Head of caudate nucleus (tissue), 42 donors: ENCODE data around the gene NCR1.
"Not testable (repeated sequence)": the region's sequence is repeated elsewhere in the genome, so short reads cannot be mapped to it uniquely, and the experiment has no call there.

ENCODE experiments used
- DNase-seq, 42 donors: peaks; one replicate each; pipeline versions ENCODE4 v3.0.0 to v3.0.0-alpha.2; 2020 to 2021; ENCODE audit warnings: mixed read lengths in 7 of 42
- intact Hi-C: fragments of 100-400 bp; cut with DNase I; formaldehyde crosslinking; loops from one replicate; pipeline ENCODE4 v1.15.0; 2022

Gene NCR1

DNA sequence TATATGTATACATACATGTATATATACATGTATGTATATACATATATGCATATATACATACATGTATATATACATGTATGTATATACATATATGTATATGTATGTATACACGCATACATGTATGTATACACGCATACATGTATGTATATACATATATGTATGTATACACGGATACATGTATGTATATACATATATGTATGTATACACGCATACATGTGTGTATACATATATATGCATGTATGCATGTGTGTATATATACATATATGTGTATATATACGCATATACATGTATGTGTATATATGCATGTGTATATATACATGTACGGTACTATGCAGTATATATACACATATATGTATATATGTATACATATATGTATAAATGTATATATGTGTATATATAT is 2.6 kb upstream of the NCR1 start:
- DNase-seq, result no peak
- intact Hi-C loops, result no loop called here

DNA sequence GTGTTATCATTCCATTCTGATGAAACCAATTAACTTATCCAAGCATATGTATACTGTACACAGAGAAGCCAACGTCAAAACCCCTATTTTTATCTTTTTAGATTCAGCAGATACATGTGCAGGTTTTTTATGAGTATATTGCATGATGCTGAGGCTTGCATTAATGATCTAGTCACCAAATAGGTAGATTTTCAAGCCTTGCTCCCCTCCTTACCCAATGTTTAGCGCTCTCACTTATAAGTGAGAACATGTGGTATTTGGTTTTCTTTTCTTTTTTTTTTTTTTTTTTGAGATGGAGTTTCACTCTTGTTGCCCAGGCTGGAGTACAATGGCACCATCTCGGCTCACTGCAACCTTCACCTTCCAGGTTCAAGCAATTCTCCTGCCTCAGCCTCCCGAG is 1.7 kb upstream of the NCR1 start:
- intact Hi-C loops, DNase-seq: not testable (repeated sequence)

DNA sequence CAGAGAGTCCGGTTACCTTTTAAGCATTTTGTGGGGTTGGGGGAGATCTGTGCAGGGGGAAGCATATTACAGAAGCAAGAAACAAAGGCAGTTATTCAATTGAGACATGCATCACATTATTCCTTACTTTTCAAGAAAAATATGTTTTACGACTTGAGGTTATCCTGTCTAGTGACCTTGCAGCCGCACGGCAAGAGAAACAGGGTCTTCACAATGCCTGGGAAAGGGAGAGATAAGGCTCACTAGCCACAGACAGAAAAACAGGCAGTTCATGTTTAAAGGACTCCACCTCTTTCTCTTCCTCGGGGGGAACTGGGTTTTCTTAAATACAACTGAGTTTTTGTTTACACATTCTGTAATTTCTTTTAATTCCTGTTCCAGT is 536 bp upstream of the NCR1 start:
- intact Hi-C loops, result no loop called here
- no peak for DNase-seq

DNA sequence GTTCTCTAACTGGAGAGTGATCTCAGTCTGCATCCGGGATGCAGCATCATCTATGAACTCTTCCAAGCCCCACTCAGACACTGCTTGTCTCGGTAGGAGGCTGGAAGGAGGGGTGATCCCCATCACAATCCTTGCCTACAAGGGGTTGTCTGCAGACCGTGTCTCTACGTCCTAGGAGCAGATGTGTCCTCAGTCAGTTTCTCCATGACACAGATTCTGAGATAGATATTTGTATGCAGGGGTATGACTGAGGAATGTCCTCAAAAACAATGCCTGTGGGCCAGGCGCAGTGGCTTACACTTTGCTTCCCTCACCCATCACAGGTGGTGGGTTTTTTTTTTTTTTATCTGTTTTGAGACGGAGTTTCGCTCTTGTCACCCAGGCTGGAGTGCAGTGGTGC is 871 bp downstream of the NCR1 start:
- intact Hi-C loops, result no loop called here
- DNase-seq, result no peak

DNA sequence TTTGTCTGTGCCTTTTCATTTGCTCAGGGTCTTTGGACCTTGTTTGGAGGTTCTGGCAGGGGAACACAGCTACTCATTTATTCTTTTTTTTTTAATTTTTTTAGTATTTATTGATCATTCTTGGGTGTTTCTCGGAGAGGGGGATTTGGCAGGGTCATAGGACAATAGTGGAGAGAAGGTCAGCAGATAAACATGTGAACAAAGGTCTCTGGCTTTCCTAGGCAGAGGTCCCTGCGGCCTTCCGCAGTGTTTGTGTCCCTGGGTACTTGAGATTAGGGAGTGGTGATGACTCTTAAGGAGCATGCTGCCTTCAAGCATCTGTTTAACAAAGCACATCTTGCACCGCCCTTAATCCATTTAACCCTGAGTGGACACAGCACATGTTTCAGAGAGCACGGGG is 2.0 kb downstream of the NCR1 start:
- intact Hi-C loops, DNase-seq: not testable (repeated sequence)

DNA sequence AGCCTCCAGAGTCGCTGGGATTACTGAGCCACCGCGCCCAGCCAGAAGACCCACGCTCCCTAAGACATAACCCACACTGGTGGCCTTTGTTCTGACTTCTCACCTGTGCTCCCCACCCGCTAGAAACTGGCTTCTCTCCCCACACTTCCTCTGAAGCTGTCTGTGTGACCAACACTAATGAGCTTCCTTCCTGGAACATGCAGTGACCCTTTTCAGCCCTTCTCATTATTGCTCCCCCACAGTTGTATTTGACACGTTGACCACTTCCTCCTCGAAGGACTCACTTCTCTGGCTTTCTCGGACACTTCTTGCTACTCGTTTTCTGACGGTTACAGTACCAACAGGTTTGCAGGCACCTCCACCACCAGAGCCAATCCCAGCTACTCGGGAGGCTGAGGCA is 10.9 kb downstream of the NCR1 start:
- intact Hi-C loops, result no loop called here

DNA sequence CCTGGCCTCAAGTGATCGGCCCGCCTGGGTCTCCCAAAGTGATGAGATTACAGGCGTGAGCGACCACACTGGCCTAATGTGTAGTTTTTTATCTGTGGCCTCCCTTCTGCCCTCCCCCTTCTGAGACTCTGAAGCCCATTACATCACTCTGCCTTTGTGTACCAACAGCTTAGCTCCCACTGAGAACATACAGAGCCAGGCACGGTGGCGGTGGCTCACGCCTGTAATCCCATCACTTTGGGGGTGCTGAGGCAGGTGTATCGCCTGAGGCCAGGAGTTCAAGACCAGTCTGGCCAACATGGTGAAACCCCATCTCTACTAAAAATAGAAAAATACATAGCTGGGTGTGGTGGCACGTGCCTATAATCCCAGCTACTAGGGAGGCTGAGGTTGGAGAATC is 12.6 kb downstream of the NCR1 start:
- intact Hi-C loops, result no loop called here
- DNase-seq, result no peak

More for the DNA sequence above, 10.9 kb downstream of the NCR1 start:
- peak in 3 of 42 donors; percentile 1 to 5 (median 5) for DNase-seq

DNA sequence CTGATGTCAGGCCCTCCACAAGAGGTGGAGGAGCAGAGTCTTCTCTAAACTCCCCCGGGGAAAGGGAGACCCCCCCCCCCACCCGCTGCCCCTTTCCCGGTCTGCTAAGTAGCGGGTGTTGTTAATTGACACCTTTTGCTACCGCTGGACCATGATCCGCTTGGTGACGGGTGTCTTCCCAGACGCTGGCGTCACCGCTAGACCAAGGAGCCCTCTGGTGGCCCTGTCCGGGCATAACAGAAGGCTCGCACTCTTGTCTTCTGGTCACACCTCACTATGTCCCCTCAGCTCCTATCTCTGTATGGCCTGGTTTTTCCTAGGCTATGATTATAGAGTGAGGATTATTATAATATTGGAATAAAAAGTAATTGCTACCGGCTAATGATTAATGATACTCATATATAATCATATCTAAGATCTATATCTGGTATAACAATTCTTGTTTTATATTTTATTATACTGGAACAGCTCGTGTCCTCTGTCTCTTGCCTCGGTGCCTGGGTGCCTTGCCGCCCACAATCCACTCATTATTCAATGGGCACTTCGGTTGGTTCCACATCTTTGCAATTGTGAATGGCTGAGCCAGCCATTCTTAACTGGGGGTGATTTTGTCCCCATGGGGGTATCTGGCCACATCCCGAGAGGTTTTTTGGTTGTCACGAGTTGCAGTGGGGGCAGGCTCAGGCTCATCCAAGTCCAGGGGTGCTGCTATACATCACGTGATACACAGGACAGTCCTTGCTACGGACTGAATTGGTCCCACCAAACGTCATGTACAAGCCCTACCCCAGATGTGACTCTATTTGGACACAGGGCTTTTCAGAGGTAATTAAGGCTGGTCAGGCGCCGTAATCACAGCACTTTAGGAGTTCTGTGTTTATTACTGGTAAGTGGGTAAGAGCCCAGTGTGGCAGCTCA is 14.0 kb downstream of the NCR1 start:
- DNase-seq, result peak in 12 of 42 donors; percentile 3 to 42 (median 17)

DNA sequence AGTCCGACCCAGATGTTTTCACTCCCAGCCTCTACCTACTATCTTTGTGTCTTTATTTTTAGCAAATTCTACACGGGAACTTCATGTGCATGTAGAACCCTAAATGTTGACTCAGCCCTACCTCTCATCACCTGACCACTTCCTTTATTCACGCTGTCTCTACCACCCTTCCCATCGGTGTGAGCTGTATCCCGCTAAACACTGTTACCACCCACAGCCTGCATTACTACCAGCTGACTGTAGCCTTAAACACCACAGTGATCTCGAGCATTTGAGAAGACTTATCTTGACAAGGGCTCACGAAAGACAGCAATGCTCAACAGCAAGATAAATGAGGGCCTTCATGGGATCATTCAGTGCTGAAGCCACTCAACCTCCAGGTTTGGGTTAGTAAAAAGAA is 15.1 kb downstream of the NCR1 start:
- DNase-seq, result no peak
- intact Hi-C loops, result no loop called here

More for the DNA sequence above, 14.0 kb downstream of the NCR1 start:
- intact Hi-C loops, result not testable (repeated sequence)

DNA sequence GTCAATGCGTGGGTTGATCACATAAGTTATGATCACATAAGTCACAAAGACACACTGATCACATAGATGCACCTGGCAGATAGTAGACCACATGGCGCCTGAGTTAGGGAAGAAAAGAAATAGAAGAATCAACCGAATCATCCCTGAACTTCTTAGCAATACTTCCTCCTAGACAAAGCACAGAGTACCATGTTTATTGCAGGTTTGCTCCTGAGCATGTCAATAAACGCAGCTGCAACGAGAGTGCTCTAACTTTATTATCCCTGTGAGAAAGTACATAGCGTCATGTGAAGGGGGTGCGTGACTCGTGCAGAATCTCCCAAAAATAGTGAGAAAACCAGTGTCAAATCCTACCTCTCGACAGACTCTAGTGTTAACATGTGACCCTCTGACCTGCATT is 17.3 kb downstream of the NCR1 start:
- intact Hi-C loops, result no loop called here

DNA sequence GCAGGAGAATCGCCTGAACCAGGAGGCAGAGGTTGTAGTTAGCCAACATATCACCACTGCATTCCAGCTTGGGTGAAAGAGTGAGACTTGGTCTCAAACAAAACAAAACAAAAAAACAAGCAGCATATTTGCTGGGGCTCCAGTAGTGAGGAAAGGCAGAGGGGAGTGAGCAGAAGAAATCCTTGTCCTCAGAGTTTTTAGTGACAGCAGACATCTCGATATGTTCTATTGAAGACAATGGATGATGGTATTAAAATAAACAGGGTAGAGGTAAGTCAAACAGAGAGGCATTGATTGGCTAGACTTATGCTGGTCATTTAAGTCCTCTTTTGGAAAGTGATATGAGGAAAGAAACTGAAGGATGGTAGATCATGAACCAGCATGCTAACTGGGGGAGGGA is 22.4 kb downstream of the NCR1 start:
- intact Hi-C loops, result no loop called here
- DNase-seq, result no peak

More for the DNA sequence above, 17.3 kb downstream of the NCR1 start:
- DNase-seq, result no peak

DNA sequence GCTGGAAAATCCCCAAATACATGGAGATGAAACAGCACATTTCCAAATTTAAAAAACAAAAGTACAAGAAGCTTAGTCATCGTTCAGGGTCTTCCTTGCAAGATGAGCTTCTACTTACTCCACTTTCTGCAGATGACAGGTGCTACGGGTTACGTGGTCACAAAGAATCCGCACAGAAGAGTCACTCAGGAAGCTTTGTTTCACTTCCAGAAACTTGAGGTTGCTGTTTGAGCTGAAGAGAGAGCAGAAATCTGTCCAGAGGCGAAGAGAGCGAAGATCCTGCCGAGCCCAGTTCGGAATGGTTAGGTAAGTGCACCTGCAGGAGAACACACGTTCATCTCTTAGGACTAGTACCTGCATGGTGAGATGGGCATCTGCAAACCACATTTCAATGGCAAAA is 32.0 kb downstream of the NCR1 start:
- intact Hi-C loops, result no loop called here
- DNase-seq, result no peak

DNA sequence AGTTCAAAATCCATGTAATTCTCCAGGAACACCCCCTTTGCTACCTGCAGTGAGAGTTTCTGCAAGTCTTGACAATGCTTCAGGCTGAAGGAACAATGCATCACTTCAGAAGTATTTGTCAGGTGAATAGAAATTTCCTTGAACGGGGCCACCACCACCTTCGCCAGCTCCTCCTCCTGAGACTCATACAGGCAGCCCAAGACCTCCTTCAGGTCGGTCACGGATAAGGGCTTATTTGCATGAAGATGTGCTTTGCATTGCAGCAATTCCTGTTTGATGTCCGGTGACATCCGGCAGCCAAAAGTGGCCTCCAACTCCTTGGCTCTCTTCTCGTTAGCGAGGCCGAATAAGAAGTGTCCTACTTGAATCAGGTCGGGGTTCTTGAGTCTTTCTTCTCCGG is 33.0 kb downstream of the NCR1 start:
- intact Hi-C loops, result no loop called here
- DNase-seq, result no peak

DNA sequence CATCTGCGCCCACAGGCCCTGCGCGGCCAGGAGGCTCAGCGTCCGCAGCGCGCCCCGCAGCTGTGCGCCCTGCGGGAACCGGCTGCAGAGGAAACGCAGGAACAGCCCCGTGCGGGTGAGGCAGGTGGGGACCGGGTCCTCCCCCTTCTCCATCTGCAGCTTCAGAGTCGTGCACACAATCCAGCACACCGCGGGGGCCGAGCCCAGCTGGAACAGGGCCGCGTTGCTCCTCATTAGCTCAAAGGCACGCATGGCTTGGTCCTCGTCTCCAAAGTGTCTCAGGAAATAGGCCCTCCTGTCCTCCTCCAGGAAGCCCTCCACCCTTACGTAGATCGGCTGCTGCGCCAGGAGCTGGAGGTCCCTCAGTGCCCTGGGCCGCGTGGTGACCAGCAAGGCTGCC is 33.6 kb downstream of the NCR1 start:
- intact Hi-C loops, DNase-seq: not testable (repeated sequence)

DNA sequence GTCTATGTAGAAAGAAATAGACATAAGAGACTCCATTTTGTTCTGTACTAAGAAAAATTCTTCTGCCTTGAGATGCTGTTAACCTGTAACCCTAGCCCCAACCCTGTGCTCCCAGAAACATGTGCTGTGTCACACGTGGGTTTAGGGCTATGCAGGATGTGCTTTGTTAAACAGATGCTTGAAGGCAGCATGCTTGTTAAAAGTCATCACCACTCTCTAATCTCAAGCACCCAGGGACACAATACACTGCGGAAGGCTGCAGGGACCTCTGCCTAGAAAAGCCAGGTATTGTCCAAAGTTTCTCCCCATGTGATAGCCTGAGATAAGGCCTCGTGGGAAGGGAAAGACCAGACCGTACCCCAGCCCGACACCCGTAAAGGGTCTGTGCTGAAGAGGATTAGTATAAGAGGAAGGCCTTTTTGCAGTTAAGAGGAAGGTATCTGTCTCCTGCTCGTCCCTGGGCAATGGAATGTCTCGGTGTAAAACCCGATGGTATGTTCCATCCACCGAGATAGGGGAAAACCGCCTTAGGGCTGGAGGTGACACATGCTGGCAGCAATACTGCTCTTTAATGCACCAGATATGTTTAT is 37.9 kb downstream of the NCR1 start:
- DNase-seq, intact Hi-C loops: not testable (repeated sequence)

DNA sequence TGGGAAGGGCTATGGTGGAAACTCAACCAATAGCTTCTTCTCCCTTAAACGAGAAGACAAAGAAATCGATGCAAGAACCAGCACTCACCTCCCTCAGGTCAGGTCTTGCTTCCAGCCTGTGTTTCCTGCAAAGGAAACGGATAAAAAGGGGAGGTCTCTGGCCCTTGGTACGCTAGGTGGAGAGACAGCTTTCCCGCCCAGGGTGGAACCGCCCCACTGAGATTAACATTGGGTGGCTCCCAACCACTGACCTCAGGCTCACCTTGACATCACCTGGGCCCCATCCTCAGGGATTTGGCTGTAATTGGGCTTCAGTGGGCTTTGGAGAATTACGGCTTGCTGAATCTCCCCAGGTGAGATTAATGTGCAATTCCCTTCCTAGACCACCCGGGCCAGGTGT is 41.4 kb downstream of the NCR1 start, which contains the start of gene NLRP7:
TSS of gene NLRP7 (minus strand) at position 150 of the 400 bp plus-strand sequence.
- intact Hi-C loops, result no loop called here
- no peak for DNase-seq

DNA sequence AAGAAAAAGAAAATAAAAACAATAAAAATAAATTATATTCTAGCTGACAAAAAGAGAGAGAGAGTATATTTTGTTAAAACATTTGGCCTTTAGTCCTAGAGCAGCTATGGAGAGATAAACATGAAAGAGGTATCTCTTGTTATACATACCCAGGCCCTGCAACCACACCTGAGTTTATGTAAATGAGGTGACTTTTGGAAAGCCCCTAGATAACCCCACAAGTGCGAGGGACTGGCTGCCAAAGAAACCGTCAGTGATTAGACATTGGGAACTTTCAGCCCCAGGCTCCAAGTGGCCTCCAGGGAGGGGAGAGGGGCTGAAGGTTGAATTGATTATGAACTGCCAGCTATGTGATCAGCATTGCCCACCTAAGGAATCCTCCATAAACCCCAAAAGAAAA is 43.5 kb downstream of the NCR1 start:
- no peak for DNase-seq

DNA sequence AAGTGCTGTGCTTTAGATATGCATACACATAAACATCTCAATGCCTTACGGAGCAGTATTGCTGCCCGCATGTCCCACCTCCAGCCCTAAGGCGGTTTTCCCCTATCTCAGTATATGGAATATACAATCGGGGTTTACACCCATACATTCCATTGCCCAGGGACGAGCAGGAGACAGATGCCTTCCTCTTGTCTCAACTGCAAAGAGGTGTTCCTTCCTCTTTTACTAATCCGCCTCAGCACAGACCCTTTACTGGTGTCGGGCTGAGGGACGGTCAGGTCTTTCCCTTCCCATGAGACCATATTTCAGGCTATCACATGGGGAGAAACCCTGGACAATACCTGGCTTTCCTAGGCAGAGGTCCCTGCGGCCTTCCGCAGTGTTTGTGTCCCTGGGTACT is 44.6 kb downstream of the NCR1 start:
- intact Hi-C loops, DNase-seq: not testable (repeated sequence)

More for the DNA sequence above, 43.5 kb downstream of the NCR1 start:
- intact Hi-C loops, result no loop called here

DNA sequence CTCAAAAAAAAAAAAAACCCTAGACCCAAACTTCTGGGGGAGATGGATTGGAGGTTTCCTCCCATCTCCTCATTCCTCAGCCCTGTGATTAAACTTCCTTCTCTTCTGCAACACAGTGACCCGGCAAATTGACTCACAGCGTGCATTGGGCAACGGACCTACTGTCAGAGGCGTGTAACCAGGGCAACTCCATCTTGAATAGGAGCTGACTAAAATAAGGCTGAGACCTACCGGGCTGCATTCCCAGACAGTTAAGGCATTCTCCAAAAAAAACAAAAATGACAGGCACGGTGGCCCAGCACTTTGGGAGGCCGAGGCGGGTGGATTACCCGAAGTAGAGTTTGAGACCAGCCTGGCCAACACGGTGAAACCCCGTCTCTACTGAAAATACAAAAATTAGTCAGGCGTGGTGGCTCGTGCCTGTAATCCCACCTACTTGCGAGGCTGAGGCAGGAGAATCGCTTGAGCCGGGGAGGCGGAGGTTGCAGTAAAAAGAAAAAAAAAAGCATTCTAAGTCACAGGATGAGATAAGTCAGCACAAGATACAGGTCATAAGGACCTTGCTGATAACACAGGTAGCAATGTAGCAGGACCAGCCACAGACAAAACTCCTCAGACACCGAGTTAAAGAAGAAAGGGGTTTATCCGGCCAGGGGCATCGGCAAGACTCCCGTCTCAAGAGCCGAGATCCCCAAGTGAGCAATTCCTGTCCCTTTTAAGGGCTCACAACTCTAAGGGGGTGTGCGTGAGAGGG is 46.8 kb downstream of the NCR1 start:
- intact Hi-C loops, result no loop called here
- DNase-seq, result peak in 30 of 42 donors; percentile 5 to 84 (median 28)

DNA sequence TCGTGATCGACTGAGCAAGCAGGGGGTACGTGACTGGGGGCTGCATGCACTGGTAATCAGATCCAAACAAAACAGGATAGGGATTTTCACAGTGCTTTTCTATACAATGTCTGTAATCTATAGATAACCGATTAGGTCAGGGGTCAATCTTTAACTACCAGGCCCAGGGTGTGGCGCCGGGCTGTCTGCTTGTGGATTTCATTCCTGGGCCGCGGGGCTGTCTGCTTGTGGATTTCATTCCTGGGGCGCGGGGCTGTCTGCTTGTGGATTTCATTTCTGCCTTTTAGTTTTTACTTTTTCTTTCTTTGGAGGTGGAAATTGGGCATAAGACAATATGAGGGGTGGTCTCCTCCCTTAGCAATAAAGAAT is 47.4 kb downstream of the NCR1 start:
- intact Hi-C loops, DNase-seq: not testable (repeated sequence)
